ENCODE measurements around the gene CFAP161. TPM values are rescaled to one million over a fixed set of nuclear protein-coding genes. Genes with fewer than 3 reads are reported as not detected.

Gene CFAP161
- total and polyA plus RNA-seq, 2 experiments from 2014 or later: 0.13 TPM; not detected in 1

GRCh38 chr15:81115054-81115939 is 18.8 kb upstream of the CFAP161 start (continued):
- no peak for TF ChIP-seq REST (IDR thresholded peaks at IDR 0.05; ENCODE audit: unreplicated experiment)

- Mint-ChIP-seq H3K27me3 (ENCODE audit: insufficient read depth, low read depth, poor library complexity) (peaks cover 4% of the 10 kb centered on the region), H3K4me1 (peaks cover 12% of the 10 kb centered on the region), H3K4me3 (no peak overlapping the region), H3K27ac (no peak overlapping the region), H3K9me3 (peaks cover 15% of the 10 kb centered on the region; the same call in 2 of the 3 replicates), H3K36me3 (ENCODE audit: low read depth) (peaks cover 6% of the 10 kb centered on the region; the same call in 1 of the 3 replicates)
- Histone ChIP-seq H3K9me2 (ENCODE audit: insufficient read depth) (no peaks in the 10 kb centered on the region), H3K36me3 (ENCODE audit: insufficient read depth) (no peaks in the 10 kb centered on the region), H2AFZ (no peak overlapping the region), H3K4me3 (no peak overlapping the region), H3F3A (replicated peaks; ENCODE audit: low read depth) (no peaks in the 10 kb centered on the region), H3K4me1 (ENCODE audit: insufficient read depth) (peaks cover 10% of the 10 kb centered on the region), H3K27ac (ENCODE audit: low read depth) (no peak overlapping the region), H3K4me2 (no peak overlapping the region), H3K27me3 (ENCODE audit: insufficient read depth) (peaks cover 20% of the 10 kb centered on the region), H4K20me1 (replicated peaks; ENCODE audit: insufficient read depth) (no peaks in the 10 kb centered on the region), H3K79me2 (replicated peaks; ENCODE audit: insufficient read depth) (no peaks in the 10 kb centered on the region)
- no peak for ATAC-seq
- DNase-seq (ENCODE audit: low spot score): no peak
- no peak for TF ChIP-seq EZH2 (IDR thresholded peaks at IDR 0.05; ENCODE audit: low read depth, unreplicated experiment)
- no peak for TF ChIP-seq CREB1 (CRISPR knock-in tag; IDR thresholded peaks at IDR 0.05; ENCODE audit: low read depth)
- TF ChIP-seq STAT1 (IDR thresholded peaks at IDR 0.05; ENCODE audit: unreplicated experiment): no peak
- TF ChIP-seq EZH2phosphoT487 (IDR thresholded peaks at IDR 0.05; ENCODE audit: unreplicated experiment): no peak
- TF ChIP-seq REST (IDR thresholded peaks at IDR 0.05; ENCODE audit: unreplicated experiment): no peak
- TF ChIP-seq POLR2AphosphoS5 (IDR thresholded peaks at IDR 0.05; ENCODE audit: low read depth): no peak
- no peak for TF ChIP-seq NANOG (IDR thresholded peaks at IDR 0.05; ENCODE audit: borderline replicate concordance)
- no peak for TF ChIP-seq ZNF462 (CRISPR knock-in tag; IDR thresholded peaks at IDR 0.05)
- TF ChIP-seq ETS1 (IDR thresholded peaks at IDR 0.05): no peak
Observed at GRCh38 chr15:81117136-81117535, 16.9 kb upstream of the CFAP161 start.

Data from GM23338 (cell line).